SKM-1 (cell line): Measurements from ENCODE around the gene KLK3.

Experiments
- DNase-seq: peaks from one replicate; lab custom pipeline; 2025; ENCODE audit not compliant: unreplicated experiment; lab: John Stamatoyannopoulos, UW

Gene KLK3

GRCh38 chr19:50896591-50897190, 42.0 kb downstream of the KLK3 start:
- DNase-seq, result no peak

- no peak for DNase-seq
Measured at GRCh38 chr19:50897191-50897607, 42.5 kb downstream of the KLK3 start.

DNA sequence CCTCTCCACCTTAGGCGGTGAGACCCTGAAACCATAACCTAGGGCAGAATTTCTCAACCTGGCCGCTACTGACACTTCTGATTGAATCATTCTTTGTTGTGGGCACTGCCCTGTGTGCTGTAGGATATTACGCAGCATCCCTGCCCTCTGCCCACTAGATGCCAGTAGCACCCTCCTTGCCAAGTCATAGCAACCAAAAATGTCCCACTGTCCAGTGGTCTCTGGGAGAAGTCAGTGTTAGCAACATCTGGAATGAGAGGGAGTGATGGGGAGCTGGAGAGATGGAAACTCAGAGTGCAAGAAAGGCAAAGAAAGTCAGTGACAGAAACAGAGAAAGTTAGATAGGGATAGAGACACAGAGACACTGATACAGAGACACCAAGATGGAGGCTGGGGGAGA, 42.9 kb downstream of the KLK3 start:
- DNase-seq, result no peak

GRCh38 chr19:50898018-50898417, 43.3 kb downstream of the KLK3 start:
- DNase-seq, result no peak

GRCh38 chr19:50899569-50899968, 44.9 kb downstream of the KLK3 start:
- DNase-seq, result no peak

- DNase-seq, result no peak
Measured at GRCh38 chr19:50902640-50903039, 47.9 kb downstream of the KLK3 start.

- DNase-seq, result no peak
Measured at GRCh38 chr19:50906217-50906616, 51.5 kb downstream of the KLK3 start.

DNA sequence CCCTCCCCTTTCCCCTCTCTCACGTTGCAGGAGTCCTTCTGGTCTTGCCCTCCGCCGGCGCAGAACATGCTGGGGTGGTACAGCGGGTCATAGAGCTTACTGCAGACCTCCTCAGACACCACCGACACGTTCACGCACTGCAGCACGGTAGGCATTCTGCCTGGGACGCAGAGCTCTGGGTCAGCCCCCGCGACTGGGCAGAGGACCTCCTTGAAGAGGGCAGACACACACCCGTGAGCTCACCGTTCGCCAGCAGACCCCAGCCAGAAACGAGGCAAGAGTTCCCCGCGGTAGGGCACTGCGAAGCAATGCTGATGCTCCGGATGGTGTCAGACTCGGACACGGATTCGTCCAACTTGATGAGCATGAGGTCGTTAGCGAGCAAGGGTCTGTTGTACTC, 53.6 kb downstream of the KLK3 start:
- no peak for DNase-seq

DNA sequence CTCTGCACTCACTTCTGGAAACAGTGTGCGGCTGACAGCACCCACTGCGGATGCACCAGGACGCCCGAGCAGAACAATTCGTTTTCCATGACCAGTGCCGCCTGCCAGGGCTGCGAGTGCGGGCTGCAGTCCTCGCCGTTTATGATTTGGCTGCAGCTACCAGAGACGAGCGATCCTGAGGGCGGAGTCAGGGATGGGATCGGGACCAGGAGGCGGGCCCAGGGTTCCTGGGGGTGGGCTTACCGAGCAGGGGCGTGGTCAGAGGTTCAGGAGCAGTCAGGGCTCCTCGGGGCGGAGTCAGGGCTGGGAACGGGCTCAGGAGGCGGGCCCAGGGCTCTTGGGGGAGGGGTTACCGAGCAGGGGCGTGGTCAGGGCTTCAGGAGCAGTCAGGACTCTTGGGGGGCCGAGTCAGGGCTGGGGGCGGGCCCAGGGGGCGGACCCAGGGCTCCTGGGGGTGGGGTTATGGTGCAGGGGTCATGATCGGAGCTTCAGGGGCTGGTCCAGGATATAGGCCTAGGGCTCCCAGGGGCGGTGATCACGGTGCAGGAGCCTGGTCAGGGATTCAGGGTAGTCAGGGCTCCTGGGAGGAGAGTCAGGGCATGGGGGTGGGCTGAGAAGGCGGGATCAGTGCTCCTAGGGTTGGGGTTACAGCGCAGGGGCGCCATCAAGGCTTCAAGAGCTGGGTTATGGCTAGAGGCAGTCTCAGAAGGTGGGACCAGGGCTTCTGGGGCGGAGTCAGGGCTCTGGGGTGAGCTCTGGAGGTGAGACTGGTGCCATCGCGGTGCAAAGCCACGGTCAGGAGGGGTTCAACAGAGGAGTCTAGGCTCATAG, 54.7 kb downstream of the KLK3 start:
- DNase-seq, result no peak
